Right lobe of liver (tissue), 6 donors: ENCODE results near the gene ADGRD1. TPM values are rescaled to one million over a fixed set of nuclear protein-coding genes. Genes with fewer than 3 reads are reported as not detected.

Experiments
- ATAC-seq, 4 donors: fragments of 200-7000 bp; cut with Tn5 transposase; one replicate each; pipeline ENCODE4 v1.9.1; 2020; ENCODE audit warnings: mild to moderate bottlenecking in 4 of 4, moderate library complexity in 4 of 4
- DNase-seq, 3 donors: peaks; one replicate each; pipeline ENCODE4 v3.0.0-alpha.2; 2020
- H3K27ac ChIP-seq, 3 donors: fragments of 200-600 bp; one replicate each; pipeline ENCODE4 v1.8.0; 2022
- H3K27me3 ChIP-seq, 2 donors: fragments of 200-600 bp; one replicate each; pipeline ENCODE4 v1.8.0; 2022
- H3K36me3 ChIP-seq, 4 donors: fragments of 200-600 bp; sonication (generic) in 1 of 4; one replicate each; pipeline versions ENCODE4 v1.5.1 to v1.8.0; 2017 to 2022; ENCODE audit warnings: control low read depth in 1 of 4
- H3K4me1 ChIP-seq, 4 donors: fragments of 200-600 bp; sonication (generic) in 1 of 4; one replicate each; pipeline versions ENCODE4 v1.5.1 to v1.8.0; 2017 to 2022; ENCODE audit warnings: control low read depth in 1 of 4
- H3K4me3 ChIP-seq, 3 donors: fragments of 200-600 bp; one replicate each; pipeline ENCODE4 v1.8.0; 2022
- H3K9me3 ChIP-seq, 4 donors: fragments of 200-600 bp; sonication (generic) in 1 of 4; one replicate each; pipeline versions ENCODE4 v1.5.1 to v1.8.0; 2017 to 2022; ENCODE audit warnings: control low read depth in 1 of 4
- CTCF ChIP-seq, 4 donors: fragments of 200-600 bp in 3 of 4; fragments of 450-650 bp in 1 of 4; IDR thresholded peaks; one replicate each; pipeline versions ENCODE4 v1.5.1 to v1.8.0; 2016 to 2022; ENCODE audit warnings: antibody characterized with exemption in 4 of 4, mild to moderate bottlenecking in 2 of 4
- POLR2A ChIP-seq: fragments of 450-650 bp; IDR thresholded peaks from one replicate; pipeline ENCODE4 v1.6.1; 2017; ENCODE audit warnings: antibody characterized with exemption, mild to moderate bottlenecking
- WGBS: methylation state at CpG from one replicate; pipeline ENCODE4 v1.1.6; 2018; ENCODE audit warnings: low coverage, low lambda C conversion rate; ENCODE audit not compliant: insufficient coverage; ENCODE audit errors: missing lambda C conversion rate; 5-methylcytosine and 5-hydroxymethylcytosine counted together
- intact Hi-C, 2 donors: fragments of 100-400 bp; cut with DNase I; formaldehyde crosslinking; loops; one replicate each; pipeline versions ENCODE4 v1.11.2 to v1.14.1; 2022
- total RNA-seq, 6 experiments: library from RNA; depleted of rRNA in 2 of 6; stranded (reverse); fragments of >200 nt in 2 of 6; fragmentation: NEBNext Ultra II Directional in 3 of 6; extraction: Animal tissue kit (Norgen Biotek cat#: 25700) in 3 of 6; gene quantifications; one replicate each; pipeline versions ENCODE4 v1.1.0 to v1.2.4, GENCODE V29; 2016 to 2023
- donor health status: DM: no; HTN: yes; CAD: no.
- donor health status: DM: no; HTN: no; CAD: no.
- donor health status: DM: no; HTN: no; CAD: no.
- donor health status: DM: no; HTN: yes; CAD: no.
- donor health status: DM: no; HTN: yes; CAD: no.

Gene ADGRD1
- total RNA-seq, 6 experiments from 2014 or later: 4.7 to 17.0 (median 10.9) TPM

- 89% methylated on average over 9 of the region's 9 CpGs for WGBS
- DNase-seq (no peak), ATAC-seq (no peak)
- Histone ChIP-seq H3K4me3 (no peak overlapping the region), H3K27me3 (no peaks in the 10 kb centered on the region), H3K9me3 (no peaks in the 10 kb centered on the region), H3K27ac (no peak overlapping the region), H3K4me1 (no peaks in the 10 kb centered on the region), H3K36me3 (no peaks in the 10 kb centered on the region)
- no peak for TF ChIP-seq POLR2A
- TF ChIP-seq CTCF (IDR thresholded peaks at IDR 0.05): no peak
- intact Hi-C loops: no loop called here
These were observed 8.3 kb downstream of the ADGRD1 start for GRCh38 chr12:130961921-130962451.

- no peak for TF ChIP-seq CTCF (IDR thresholded peaks at IDR 0.05)
- no peak for TF ChIP-seq POLR2A
- intact Hi-C loops: no loop called here
- no peaks in the 10 kb centered on the region for H3K9me3 ChIP-seq
- DNase-seq (no peak), ATAC-seq (no peak)
- H3K4me1 ChIP-seq: peaks cover 0 to 5% (median 1%) of the 10 kb centered on the region in 4 donors
- no peak overlapping the region for H3K27ac ChIP-seq
- no peak overlapping the region for H3K4me3 ChIP-seq
- 71% methylated on average over 6 of the region's 6 CpGs for WGBS
- H3K36me3 ChIP-seq: no peaks in the 10 kb centered on the region
- H3K27me3 ChIP-seq: no peaks in the 10 kb centered on the region
These were observed 11.5 kb downstream of the ADGRD1 start for GRCh38 chr12:130965214-130965613.

GRCh38 chr12:130965668-130966067 is 12.0 kb downstream of the ADGRD1 start:
- Histone ChIP-seq H3K27ac (no peak overlapping the region), H3K36me3 (no peaks in the 10 kb centered on the region), H3K9me3 (no peaks in the 10 kb centered on the region), H3K4me3 (no peak overlapping the region), H3K27me3 (no peaks in the 10 kb centered on the region), H3K4me1 (peaks cover 0 to 9% (median 2%) of the 10 kb centered on the region in 4 donors)
- intact Hi-C loops: no loop called here
- DNase-seq (no peak), ATAC-seq (no peak)
- no peak for TF ChIP-seq POLR2A
- TF ChIP-seq CTCF (IDR thresholded peaks at IDR 0.05): no peak
- WGBS: 55% methylated on average over 2 of the region's 2 CpGs

GRCh38 chr12:130966443-130967030 is 12.8 kb downstream of the ADGRD1 start:
- TF ChIP-seq POLR2A (no peak), CTCF (IDR thresholded peaks at IDR 0.05) (no peak)
- H3K27me3 ChIP-seq: no peaks in the 10 kb centered on the region
- no peak for DNase-seq
- intact Hi-C loops: no loop called here
- H3K4me1 ChIP-seq: peaks cover 0 to 18% (median 4%) of the 10 kb centered on the region in 4 donors
- H3K36me3 ChIP-seq: no peaks in the 10 kb centered on the region
- no peaks in the 10 kb centered on the region for H3K9me3 ChIP-seq
- ATAC-seq: no peak
- H3K4me3 ChIP-seq: no peak overlapping the region
- no peak overlapping the region for H3K27ac ChIP-seq
- 87% methylated on average over 15 of the region's 15 CpGs for WGBS
